Neural progenitor cell (in vitro differentiated cells): ENCODE data around the gene FGFRL1.

ENCODE experiments used
- CTCF ChIP-seq: fragments of 200-600 bp; sonication (generic); IDR thresholded peaks from 2 replicates; pipeline ENCODE4 v1.5.1; 2017; ENCODE audit warnings: antibody characterized with exemption, mild to moderate bottlenecking
- EZH2 ChIP-seq: fragments of 200-600 bp; sonication (generic); IDR thresholded peaks from 2 replicates; pipeline ENCODE4 v1.6.1; 2017; ENCODE audit warnings: antibody characterized with exemption, mild to moderate bottlenecking, moderate library complexity
- EZH2phosphoT487 ChIP-seq: fragments of 200-600 bp; sonication (generic); IDR thresholded peaks from 2 replicates; pipeline ENCODE4 v1.6.1; 2017; ENCODE audit warnings: antibody characterized with exemption

GRCh38 chr4:1048773-1049590 lies 37.6 kb downstream of the FGFRL1 start:
- no peak for TF ChIP-seq EZH2phosphoT487
- TF ChIP-seq CTCF = no peak
- no peak for TF ChIP-seq EZH2
